Stimulated activated CD8-positive, alpha-beta memory T cell treated with anti-CD3 and anti-CD28 coated beads, Interleukin-15, amount 100 ng/mL, for 1 hour (primary cell): ENCODE measurements around the gene ADAM17.
"Not testable (repeated sequence)": the region's sequence is repeated elsewhere in the genome, so short reads cannot be mapped to it uniquely, and the experiment has no call there.

Source experiments
- DNase-seq: peaks from one replicate; pipeline ENCODE4 v3.0.0-alpha.2; 2020; ENCODE audit warnings: low read depth

Gene ADAM17

GRCh38 chr2:9565436-9566153, 10.0 kb upstream of the ADAM17 start:
- no peak for DNase-seq

GRCh38 chr2:9560628-9561027, 5.0 kb upstream of the ADAM17 start:
- no peak for DNase-seq

DNA sequence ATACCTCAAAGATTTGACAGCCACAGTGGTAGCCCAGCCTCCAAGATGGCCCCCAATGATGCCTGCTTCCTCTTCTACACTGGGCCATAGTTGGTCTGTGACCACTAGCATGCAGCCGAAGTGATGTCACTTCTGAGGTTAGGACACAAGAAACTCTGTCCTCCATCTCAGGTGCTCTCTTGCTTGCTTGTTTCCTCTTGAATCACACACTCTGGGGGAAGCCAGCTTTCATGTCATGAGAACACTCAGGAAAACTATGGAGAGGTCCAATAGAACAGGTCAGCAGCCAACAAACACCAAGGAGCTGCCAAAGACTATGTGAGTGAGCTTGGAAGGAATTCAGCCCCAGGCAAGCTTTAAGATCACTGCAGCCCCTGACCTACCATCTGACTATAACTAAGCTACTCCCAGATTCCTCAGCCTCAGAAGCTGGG, 3.3 kb upstream of the ADAM17 start:
- no peak for DNase-seq

DNA sequence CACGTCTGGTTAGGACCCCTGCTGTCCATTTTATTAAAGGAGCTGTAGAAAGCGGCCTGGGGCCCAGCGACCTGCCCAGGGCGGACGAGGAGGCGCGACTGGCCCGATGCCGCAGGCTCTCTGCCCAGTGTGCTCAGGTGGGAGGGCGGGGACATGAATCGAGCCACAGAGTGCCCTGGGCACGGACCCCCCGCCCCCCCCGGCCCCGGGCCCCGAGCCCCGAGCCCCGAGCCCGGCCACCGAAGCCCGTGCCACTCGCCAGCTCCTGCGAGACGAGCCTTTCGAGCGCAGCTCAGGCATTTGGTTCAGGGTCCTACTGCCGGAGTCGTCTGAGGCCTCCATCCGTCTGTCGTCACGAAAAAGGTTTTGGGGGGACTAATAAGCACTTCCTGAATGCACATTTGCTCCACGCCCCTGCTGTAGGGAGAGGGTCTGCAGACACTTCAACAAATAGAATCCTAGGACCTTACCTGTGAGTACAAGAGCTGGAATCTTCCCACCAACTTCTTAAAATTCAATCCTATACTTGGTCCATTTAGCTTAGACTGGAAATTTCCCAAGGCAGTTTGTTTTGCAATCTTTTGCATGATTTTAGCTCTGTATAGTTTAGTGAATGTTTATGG, 602 bp upstream of the ADAM17 start:
- DNase-seq, result no peak

GRCh38 chr2:9554921-9555296, 721 bp downstream of the ADAM17 start:
- DNase-seq, result no peak

GRCh38 chr2:9552219-9553178, 3.1 kb downstream of the ADAM17 start:
- no peak for DNase-seq

DNA sequence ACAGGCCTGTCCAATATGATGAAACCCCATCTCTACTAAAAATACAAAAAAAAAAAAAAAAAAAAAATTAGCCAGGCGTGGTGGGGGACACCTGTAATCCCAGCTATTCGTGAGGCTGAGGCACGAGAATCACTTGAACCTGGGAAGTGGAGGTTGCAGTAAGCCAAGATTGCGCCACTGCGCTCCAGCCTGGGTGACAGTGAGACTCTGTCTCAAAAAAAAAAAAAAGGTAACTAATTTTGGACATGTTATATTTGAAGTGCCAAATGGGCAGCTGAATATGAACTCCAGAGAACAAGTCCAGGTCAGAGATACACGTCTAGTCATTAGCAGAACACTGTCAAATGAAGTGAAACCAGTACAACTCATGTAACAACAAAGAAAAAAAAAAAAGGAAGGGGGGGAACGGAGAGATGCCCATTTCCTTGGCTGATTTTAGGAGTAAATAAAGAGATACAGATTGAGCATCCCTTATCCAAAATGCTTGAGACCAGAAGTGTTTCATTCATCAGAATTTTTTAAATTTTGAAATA, 4.7 kb downstream of the ADAM17 start:
- not testable (repeated sequence) for DNase-seq

- DNase-seq, result no peak
These were observed 6.2 kb downstream of the ADAM17 start for GRCh38 chr2:9549420-9549819.

GRCh38 chr2:9548506-9548905, 7.1 kb downstream of the ADAM17 start:
- DNase-seq, result no peak

DNA sequence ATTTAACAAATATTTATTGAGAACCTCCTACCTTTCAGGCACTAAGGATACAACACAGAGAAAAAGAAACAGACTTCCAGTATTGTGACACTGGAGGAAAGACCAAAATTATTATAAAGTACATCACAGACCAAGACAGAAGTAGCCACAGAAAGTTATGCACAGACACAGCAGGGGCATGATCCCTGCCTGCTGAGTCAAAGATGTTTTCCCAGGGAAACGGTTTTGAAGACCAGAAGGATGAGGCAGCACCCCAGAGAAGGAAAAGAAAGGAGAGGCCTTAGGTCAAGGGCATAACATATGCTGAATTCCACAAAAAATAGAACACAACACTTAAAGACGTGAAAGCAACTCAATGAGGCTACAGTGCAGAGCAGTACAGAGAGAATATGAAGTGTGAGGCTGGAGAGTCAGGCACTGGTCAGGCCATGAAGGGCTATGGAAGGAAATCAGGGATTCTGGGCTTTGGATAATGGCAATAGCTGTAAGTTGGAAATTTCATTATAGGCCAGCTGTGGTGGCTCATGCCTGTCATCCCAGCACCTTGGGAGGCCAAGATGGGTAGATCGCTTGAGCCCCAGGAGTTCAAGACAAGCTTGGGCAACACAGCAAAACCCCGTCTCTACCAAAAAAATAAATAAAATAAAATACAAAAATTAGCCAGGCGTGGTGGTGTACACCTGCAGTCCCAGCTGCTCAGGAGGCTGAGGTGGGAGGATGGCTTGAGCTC, 8.2 kb downstream of the ADAM17 start:
- no peak for DNase-seq

DNA sequence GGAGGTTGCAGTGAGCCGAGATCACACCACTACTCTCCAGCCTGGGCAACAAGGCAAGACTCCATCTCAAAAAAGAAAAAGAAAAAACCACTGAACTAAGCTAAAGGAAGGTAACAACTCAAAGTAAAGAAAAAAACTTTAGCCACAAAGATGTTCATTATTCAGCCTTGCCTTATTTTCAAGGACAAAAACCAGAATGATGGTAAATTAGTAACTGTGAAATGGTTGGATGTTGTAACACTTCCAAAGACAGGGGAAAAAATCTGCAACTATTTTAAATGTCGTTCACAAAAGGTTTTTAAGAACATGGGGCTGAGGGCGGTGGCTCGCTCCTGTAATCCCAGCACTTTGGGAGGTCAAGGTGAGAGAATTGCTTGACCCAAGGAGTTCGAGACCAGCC, 10.1 kb downstream of the ADAM17 start:
- no peak for DNase-seq

- no peak for DNase-seq
These were observed 12.1 kb downstream of the ADAM17 start for GRCh38 chr2:9543557-9543956.

GRCh38 chr2:9539531-9539930, 16.1 kb downstream of the ADAM17 start:
- no peak for DNase-seq

GRCh38 chr2:9538000-9538507, 17.6 kb downstream of the ADAM17 start:
- no peak for DNase-seq

GRCh38 chr2:9536504-9536903, 19.1 kb downstream of the ADAM17 start:
- DNase-seq, result no peak

GRCh38 chr2:9535177-9535576, 20.5 kb downstream of the ADAM17 start:
- DNase-seq, result no peak

- DNase-seq, result no peak
These were observed 22.0 kb downstream of the ADAM17 start for GRCh38 chr2:9533663-9534062.

GRCh38 chr2:9532421-9532820, 23.2 kb downstream of the ADAM17 start:
- DNase-seq, result no peak

DNA sequence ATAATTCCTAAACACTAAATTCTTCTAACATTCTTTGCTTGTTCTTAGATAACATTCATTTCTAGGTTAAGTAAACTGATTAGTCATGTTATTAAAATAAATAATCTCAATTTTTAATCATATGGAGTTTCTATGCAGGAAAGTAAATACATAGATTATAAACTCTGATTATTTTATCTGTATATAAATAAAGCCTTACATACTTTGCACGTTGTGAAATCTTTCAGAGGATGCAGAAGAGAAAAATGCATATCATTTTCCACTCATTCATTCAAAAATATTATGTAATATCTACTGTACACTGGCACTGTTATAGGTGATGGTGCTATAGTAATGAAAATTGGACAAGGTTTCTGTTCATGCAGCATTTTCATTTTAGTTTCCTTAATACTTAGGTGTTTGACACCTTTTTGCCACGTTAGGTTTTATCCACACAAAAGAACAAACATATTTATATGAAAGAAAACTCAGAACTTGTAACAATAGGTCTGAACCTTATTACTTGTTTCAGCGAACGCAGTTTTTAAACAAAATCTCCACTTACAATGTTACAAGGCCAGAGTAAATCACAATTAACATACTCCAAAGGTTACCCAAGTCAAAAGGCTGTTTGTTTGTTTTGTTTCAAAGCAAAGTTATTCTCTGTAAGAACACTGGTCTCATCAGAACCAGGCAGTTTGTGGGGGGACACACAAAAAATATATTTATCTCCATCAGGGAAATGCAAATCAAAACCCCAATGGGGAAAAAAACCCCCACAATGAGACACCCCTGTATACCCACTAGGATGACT, 27.4 kb downstream of the ADAM17 start:
- no peak for DNase-seq

DNA sequence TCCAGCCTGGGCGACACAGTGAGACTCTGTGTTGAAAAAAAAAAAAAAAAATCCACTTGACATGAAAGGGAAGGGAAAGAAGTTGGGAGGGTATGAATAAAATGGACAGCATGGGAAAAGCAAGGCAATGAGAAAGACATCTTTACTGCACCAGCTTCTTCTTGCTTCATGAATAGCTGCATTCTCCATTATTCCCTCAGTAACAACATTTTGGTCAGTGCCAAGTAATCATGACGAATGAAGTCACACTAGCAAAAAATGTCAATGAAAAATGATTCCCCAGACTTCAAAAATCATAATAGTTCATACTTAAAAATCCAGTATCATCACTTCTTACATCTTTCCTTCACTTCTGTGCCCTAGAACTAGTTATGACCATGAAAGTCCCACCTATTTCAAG, 30.4 kb downstream of the ADAM17 start:
- no peak for DNase-seq

- no peak for DNase-seq
These were observed 31.3 kb downstream of the ADAM17 start for GRCh38 chr2:9524291-9524690.
